GM12874 (cell line): Measurements from ENCODE around the gene B3GNT3.

Experiments
- CTCF ChIP-seq: IDR thresholded peaks from 2 replicates; pipeline ENCODE4 v1.5.1; 2011; ENCODE audit warnings: low read depth, mild to moderate bottlenecking, control low read depth, low read length, moderate library complexity; ENCODE audit not compliant: insufficient read depth

The B3GNT3 gene

GRCh38 chr19:17761148-17761547, 33.8 kb upstream of the B3GNT3 start:
- no peak for TF ChIP-seq CTCF

- TF ChIP-seq CTCF: no peak
Measured at GRCh38 chr19:17762505-17763229, 32.3 kb upstream of the B3GNT3 start.

- no peak for TF ChIP-seq CTCF
Measured at GRCh38 chr19:17764348-17764747, 30.6 kb upstream of the B3GNT3 start.

- TF ChIP-seq CTCF: no peak
Measured at GRCh38 chr19:17765069-17765618, 29.8 kb upstream of the B3GNT3 start.

GRCh38 chr19:17766543-17767131, 28.3 kb upstream of the B3GNT3 start:
- TF ChIP-seq CTCF: peak; percentile 98

- TF ChIP-seq CTCF: no peak
Measured at GRCh38 chr19:17767559-17767958, 27.4 kb upstream of the B3GNT3 start.

GRCh38 chr19:17770613-17771012, 24.3 kb upstream of the B3GNT3 start:
- no peak for TF ChIP-seq CTCF
